ENCODE data around the gene MRPS26. TPM values are rescaled to one million over a fixed set of nuclear protein-coding genes. Genes with fewer than 3 reads are reported as not detected.
"Not testable (repeated sequence)": the region's sequence is repeated elsewhere in the genome, so short reads cannot be mapped to it uniquely, and the experiment has no call there.

The MRPS26 gene
- total RNA-seq, 1 experiment from 2014 or later: 52.7 TPM

GRCh38 chr20:3021777-3022176, 24.1 kb upstream of the MRPS26 start:
- in situ Hi-C loops (cut with HindIII; ENCODE audit: low pct_unique_long_range_greater_than_20kb, low sequenced_read_pairs) (no loop called here), intact Hi-C loops (cut with micrococcal nuclease; ENCODE audit: unreplicated experiment) (no loop called here)
- no peak overlapping the region for H3K27ac ChIP-seq (ENCODE audit: low read length)
- BruUV-seq (replicated peaks): no TSS peak
- no peaks in the 10 kb centered on the region for H3K4me1 ChIP-seq (ENCODE audit: control insufficient read depth, insufficient read depth, low read length)
- TF ChIP-seq CTCF (IDR thresholded peaks at IDR 0.05): no peak
- TF ChIP-seq POLR2AphosphoS5 (IDR thresholded peaks at IDR 0.05; ENCODE audit: low read depth, low read length): no peak
- TF ChIP-seq SIN3A (IDR thresholded peaks at IDR 0.05; ENCODE audit: borderline replicate concordance, insufficient read depth, low read depth, low read length): no peak
- no peak for TF ChIP-seq TCF7L2 (IDR thresholded peaks at IDR 0.05; ENCODE audit: low read depth, low read length)
- TF ChIP-seq, protein P1, sequence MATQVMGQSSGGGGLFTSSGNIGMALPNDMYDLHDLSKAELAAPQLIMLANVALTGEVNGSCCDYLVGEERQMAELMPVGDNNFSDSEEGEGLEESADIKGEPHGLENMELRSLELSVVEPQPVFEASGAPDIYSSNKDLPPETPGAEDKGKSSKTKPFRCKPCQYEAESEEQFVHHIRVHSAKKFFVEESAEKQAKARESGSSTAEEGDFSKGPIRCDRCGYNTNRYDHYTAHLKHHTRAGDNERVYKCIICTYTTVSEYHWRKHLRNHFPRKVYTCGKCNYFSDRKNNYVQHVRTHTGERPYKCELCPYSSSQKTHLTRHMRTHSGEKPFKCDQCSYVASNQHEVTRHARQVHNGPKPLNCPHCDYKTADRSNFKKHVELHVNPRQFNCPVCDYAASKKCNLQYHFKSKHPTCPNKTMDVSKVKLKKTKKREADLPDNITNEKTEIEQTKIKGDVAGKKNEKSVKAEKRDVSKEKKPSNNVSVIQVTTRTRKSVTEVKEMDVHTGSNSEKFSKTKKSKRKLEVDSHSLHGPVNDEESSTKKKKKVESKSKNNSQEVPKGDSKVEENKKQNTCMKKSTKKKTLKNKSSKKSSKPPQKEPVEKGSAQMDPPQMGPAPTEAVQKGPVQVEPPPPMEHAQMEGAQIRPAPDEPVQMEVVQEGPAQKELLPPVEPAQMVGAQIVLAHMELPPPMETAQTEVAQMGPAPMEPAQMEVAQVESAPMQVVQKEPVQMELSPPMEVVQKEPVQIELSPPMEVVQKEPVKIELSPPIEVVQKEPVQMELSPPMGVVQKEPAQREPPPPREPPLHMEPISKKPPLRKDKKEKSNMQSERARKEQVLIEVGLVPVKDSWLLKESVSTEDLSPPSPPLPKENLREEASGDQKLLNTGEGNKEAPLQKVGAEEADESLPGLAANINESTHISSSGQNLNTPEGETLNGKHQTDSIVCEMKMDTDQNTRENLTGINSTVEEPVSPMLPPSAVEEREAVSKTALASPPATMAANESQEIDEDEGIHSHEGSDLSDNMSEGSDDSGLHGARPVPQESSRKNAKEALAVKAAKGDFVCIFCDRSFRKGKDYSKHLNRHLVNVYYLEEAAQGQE (IDR thresholded peaks at IDR 0.05; ENCODE audit: insufficient read depth in 1 of 2, low read depth in 2 of 2, low read length in 1 of 2): no peak
- no peaks in the 10 kb centered on the region for H3K27me3 ChIP-seq (ENCODE audit: control insufficient read depth, insufficient read depth, low read length)
- H3K9me3 ChIP-seq (ENCODE audit: control insufficient read depth, insufficient read depth, low read depth, low read length): no peaks in the 10 kb centered on the region
- ChIA-PET POLR2A (no interaction called here), CTCF (no interaction called here)
- H3K4me3 ChIP-seq (ENCODE audit: low read depth in 2 of 2, low read length in 2 of 2): no peak overlapping the region
- H3K36me3 ChIP-seq (ENCODE audit: control insufficient read depth, insufficient read depth, low read length): peaks cover 11% of the 10 kb centered on the region; the same call in 1 of the 2 replicates
- DNase-seq (ENCODE audit: low read depth, low spot score) (no peak), ATAC-seq (no peak)

GRCh38 chr20:3022559-3023490, 23.0 kb upstream of the MRPS26 start:
- H3K4me1 ChIP-seq (ENCODE audit: control insufficient read depth, insufficient read depth, low read length); POLR2A ChIA-PET; H3K9me3 ChIP-seq (ENCODE audit: control insufficient read depth, insufficient read depth, low read depth, low read length); CTCF ChIA-PET; intact Hi-C loops (cut with micrococcal nuclease; ENCODE audit: unreplicated experiment); H3K27me3 ChIP-seq (ENCODE audit: control insufficient read depth, insufficient read depth, low read length); H3K27ac ChIP-seq (ENCODE audit: low read length); BruUV-seq (replicated peaks); H3K36me3 ChIP-seq (ENCODE audit: control insufficient read depth, insufficient read depth, low read length); DNase-seq (ENCODE audit: low read depth, low spot score); ATAC-seq; in situ Hi-C loops (cut with HindIII; ENCODE audit: low pct_unique_long_range_greater_than_20kb, low sequenced_read_pairs); H3K4me3 ChIP-seq (ENCODE audit: low read depth in 2 of 2, low read length in 2 of 2): not testable (repeated sequence)

- Histone ChIP-seq H3K9me3 (ENCODE audit: control insufficient read depth, insufficient read depth, low read depth, low read length) (no peaks in the 10 kb centered on the region), H3K4me1 (ENCODE audit: control insufficient read depth, insufficient read depth, low read length) (no peaks in the 10 kb centered on the region), H3K4me3 (ENCODE audit: low read depth in 2 of 2, low read length in 2 of 2) (no peak overlapping the region), H3K36me3 (ENCODE audit: control insufficient read depth, insufficient read depth, low read length) (peaks cover 9% of the 10 kb centered on the region; the same call in 1 of the 2 replicates), H3K27me3 (ENCODE audit: control insufficient read depth, insufficient read depth, low read length) (no peaks in the 10 kb centered on the region), H3K27ac (ENCODE audit: low read length) (no peak overlapping the region)
- ChIA-PET CTCF (no interaction called here), POLR2A (no interaction called here)
- no peak for TF ChIP-seq TCF7L2 (IDR thresholded peaks at IDR 0.05; ENCODE audit: low read depth, low read length)
- TF ChIP-seq, protein P1 (IDR thresholded peaks at IDR 0.05; ENCODE audit: insufficient read depth in 1 of 2, low read depth in 2 of 2, low read length in 1 of 2): no peak
- no peak for TF ChIP-seq POLR2AphosphoS5 (IDR thresholded peaks at IDR 0.05; ENCODE audit: low read depth, low read length)
- no peak for TF ChIP-seq SIN3A (IDR thresholded peaks at IDR 0.05; ENCODE audit: borderline replicate concordance, insufficient read depth, low read depth, low read length)
- no peak for TF ChIP-seq CTCF (IDR thresholded peaks at IDR 0.05)
- ATAC-seq (no peak), DNase-seq (ENCODE audit: low read depth, low spot score) (no peak)
- intact Hi-C loops (cut with micrococcal nuclease; ENCODE audit: unreplicated experiment) (no loop called here), in situ Hi-C loops (cut with HindIII; ENCODE audit: low pct_unique_long_range_greater_than_20kb, low sequenced_read_pairs) (no loop called here)
- no TSS peak for BruUV-seq (replicated peaks)
These were observed 17.9 kb upstream of the MRPS26 start for GRCh38 chr20:3027987-3028386.

Data from Panc1 (cell line).